ENCODE results near the gene ITSN1.

DNA sequence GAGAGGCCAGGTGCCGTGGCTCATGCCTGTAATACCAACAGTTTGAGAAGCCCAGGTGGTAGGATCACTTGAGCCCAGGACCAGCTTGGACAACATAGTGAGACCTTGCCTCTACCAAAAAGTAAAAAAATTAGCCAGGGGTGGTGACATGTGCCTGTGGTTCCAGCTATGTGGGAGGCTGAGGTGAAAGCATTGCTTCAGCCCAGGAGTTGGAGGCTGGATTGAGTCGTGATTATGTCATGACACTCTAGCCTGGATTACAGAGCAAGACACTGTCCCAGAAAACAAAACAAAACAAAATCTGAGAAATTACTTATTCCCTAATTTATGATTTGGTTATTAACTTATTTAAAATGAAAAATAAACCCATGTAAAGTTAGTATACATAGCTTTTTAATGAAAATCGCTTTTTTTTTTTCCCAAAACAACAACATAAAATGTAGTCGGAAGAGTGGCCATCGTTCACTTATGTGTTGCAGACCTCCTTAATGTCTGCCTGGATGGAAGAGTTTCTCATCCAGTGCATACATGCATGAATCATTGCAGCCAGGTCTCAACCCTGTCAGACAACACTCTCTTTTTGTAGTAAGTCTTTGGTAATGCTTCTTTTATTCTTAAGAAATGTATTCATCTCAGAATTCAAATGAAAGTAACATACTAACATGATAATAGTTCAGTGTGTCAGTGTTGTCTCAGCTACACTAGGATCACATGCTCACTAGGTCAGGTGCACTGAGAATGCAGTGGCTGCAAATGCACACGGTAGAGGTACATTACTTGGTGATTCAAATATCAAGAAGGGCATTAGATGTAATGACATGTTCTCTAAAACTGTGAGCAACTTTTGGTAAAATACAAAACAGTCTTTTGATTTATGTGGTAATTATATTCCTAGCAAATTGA lies 28.0 kb downstream of the ITSN1 start:
- no peak for TF ChIP-seq POLR2AphosphoS5 (IDR thresholded peaks at IDR 0.05)
- TF ChIP-seq, protein P1, sequence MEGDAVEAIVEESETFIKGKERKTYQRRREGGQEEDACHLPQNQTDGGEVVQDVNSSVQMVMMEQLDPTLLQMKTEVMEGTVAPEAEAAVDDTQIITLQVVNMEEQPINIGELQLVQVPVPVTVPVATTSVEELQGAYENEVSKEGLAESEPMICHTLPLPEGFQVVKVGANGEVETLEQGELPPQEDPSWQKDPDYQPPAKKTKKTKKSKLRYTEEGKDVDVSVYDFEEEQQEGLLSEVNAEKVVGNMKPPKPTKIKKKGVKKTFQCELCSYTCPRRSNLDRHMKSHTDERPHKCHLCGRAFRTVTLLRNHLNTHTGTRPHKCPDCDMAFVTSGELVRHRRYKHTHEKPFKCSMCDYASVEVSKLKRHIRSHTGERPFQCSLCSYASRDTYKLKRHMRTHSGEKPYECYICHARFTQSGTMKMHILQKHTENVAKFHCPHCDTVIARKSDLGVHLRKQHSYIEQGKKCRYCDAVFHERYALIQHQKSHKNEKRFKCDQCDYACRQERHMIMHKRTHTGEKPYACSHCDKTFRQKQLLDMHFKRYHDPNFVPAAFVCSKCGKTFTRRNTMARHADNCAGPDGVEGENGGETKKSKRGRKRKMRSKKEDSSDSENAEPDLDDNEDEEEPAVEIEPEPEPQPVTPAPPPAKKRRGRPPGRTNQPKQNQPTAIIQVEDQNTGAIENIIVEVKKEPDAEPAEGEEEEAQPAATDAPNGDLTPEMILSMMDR (IDR thresholded peaks at IDR 0.05; ENCODE audit: poor library complexity, severe bottlenecking): no peak
